Measurements from ENCODE around the gene FTO. TPM values are rescaled to one million over a fixed set of nuclear protein-coding genes. Genes with fewer than 3 reads are reported as not detected.

The FTO gene
- total and polyA plus RNA-seq, 9 donors = 45.0 to 71.1 (median 55.6) TPM

GRCh38 chr16:54063279-54063773 is 359.4 kb downstream of the FTO start:
- DNase-seq = no peak
- no peaks in the 10 kb centered on the region for H3K27me3 ChIP-seq (ENCODE audit: control insufficient read depth, insufficient read depth, low read length)
- H3K27ac ChIP-seq (ENCODE audit: low read length) = no peak overlapping the region
- 58% methylated on average over 5 of the region's 10 CpGs for WGBS (ENCODE audit: insufficient coverage)
- H3K36me3 ChIP-seq (ENCODE audit: control insufficient read depth, insufficient read depth, low read length) = no peaks in the 10 kb centered on the region
- H3K9me3 ChIP-seq (replicated peaks; ENCODE audit: control insufficient read depth, low read depth, low read length) = no peaks in the 10 kb centered on the region
- no peak overlapping the region for H3K4me3 ChIP-seq (ENCODE audit: low read length)
- H3K4me1 ChIP-seq (ENCODE audit: control insufficient read depth, insufficient read depth, low read length) = peaks cover 6% of the 10 kb centered on the region

DNA sequence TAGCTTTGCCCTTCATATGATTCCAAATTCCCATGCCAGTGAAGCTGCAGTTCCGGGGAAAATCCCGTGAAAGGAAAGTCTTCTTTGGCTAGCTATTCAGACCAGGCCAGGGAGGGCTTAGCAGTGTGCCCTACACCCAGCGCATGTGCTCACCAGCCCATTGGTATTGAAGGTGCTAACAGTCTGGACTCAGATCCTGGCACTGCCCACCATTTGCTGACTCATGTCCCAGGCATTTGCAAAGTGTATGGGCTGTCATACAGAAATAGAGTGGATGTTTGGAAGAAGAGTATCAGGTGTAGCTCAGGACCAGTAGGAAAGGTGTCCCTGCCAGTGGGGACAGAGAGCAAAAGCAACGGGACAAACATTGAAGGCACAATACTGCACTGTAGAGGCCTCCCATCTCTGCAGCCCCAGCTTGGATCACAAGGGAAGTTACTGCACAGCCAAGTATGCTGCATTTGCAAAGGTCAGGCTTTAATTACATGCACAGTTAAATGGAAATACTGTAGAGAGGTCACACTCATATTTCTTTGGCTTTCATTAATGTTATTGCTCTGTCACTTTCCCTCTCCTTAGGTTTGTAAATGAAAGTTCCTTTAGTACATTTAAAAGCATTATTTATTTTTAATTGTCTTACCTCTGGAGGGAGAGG is 362.6 kb downstream of the FTO start:
- DNase-seq = no peak
- no peak overlapping the region for H3K27ac ChIP-seq (ENCODE audit: low read length)
- H3K4me1 ChIP-seq (ENCODE audit: control insufficient read depth, insufficient read depth, low read length) = peaks cover 6% of the 10 kb centered on the region
- no peaks in the 10 kb centered on the region for H3K27me3 ChIP-seq (ENCODE audit: control insufficient read depth, insufficient read depth, low read length)
- 55% methylated on average over 2 of the region's 4 CpGs for WGBS (ENCODE audit: insufficient coverage)
- H3K36me3 ChIP-seq (ENCODE audit: control insufficient read depth, insufficient read depth, low read length) = no peaks in the 10 kb centered on the region
- H3K9me3 ChIP-seq (replicated peaks; ENCODE audit: control insufficient read depth, low read depth, low read length) = no peaks in the 10 kb centered on the region
- no peak overlapping the region for H3K4me3 ChIP-seq (ENCODE audit: low read length)

DNA sequence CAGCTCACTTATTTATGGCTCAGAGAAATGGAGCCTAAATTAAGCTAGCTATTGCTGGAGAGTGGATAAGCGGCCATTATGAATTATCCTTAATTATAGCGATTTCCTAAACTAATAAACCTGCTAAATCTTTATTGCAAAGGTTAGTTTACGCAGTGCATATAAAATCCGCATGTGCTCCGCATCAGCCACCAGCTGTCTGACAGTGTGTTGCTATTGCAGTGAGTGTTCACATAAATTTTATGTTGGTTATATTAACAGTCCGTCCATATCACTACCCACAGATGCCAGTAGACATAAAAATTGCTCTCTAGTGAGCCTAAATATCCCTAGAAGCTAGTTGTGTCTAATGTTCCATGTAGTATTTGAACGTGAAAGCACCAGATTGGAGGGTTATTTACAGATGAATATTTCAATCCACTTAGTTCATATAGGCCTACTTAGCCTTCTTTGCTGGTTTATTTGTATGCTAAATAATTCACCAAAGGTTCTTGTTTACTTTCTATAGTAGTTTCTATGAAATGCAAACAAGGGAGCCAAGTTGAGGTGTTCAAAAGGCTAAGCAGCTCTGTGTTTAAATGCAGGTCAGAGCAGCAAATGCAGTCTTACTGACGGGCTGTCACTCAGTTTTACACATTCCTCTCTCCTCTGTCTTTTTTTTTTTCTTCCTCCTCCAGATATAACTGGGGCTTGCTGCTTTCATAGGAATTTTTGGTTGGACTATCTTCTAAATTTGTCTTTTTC is 363.5 kb downstream of the FTO start:
- Histone ChIP-seq H3K27me3 (ENCODE audit: control insufficient read depth, insufficient read depth, low read length) (no peaks in the 10 kb centered on the region), H3K9me3 (replicated peaks; ENCODE audit: control insufficient read depth, low read depth, low read length) (no peaks in the 10 kb centered on the region), H3K36me3 (ENCODE audit: control insufficient read depth, insufficient read depth, low read length) (no peaks in the 10 kb centered on the region), H3K27ac (ENCODE audit: low read length) (no peak overlapping the region), H3K4me3 (ENCODE audit: low read length) (no peak overlapping the region), H3K4me1 (ENCODE audit: control insufficient read depth, insufficient read depth, low read length) (peaks cover 8% of the 10 kb centered on the region)
- WGBS (ENCODE audit: insufficient coverage) = no CpG with 5 or more reads among the region's 8 CpGs
- DNase-seq = no peak

DNA sequence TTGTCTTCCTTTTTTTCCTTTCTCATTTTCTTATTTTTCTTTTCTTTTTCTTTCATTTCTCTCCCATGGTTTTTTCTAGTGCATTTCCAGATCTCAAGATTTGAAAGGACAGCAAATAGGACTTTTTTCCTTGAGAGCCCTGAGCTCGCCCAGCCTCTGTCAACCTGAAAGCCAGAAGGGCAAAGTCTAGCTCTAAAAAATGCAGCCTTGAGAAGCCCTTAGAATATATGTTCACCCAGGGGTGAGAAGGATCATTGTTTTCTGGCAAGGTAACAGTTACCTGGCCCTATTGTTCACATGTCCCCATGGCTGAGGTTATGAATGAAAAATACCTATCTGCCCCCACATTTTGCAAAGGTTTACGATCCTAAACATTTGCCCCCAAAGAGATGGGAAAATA is 364.3 kb downstream of the FTO start:
- H3K9me3 ChIP-seq (replicated peaks; ENCODE audit: control insufficient read depth, low read depth, low read length) = no peaks in the 10 kb centered on the region
- H3K27ac ChIP-seq (ENCODE audit: low read length) = no peak overlapping the region
- no peak for DNase-seq
- H3K4me3 ChIP-seq (ENCODE audit: low read length) = no peak overlapping the region
- no peaks in the 10 kb centered on the region for H3K36me3 ChIP-seq (ENCODE audit: control insufficient read depth, insufficient read depth, low read length)
- H3K27me3 ChIP-seq (ENCODE audit: control insufficient read depth, insufficient read depth, low read length) = no peaks in the 10 kb centered on the region
- whole genome bisulfite sequencing (ENCODE audit: insufficient coverage) = 100% methylated on average over 1 of the region's 2 CpGs
- peaks cover 10% of the 10 kb centered on the region for H3K4me1 ChIP-seq (ENCODE audit: control insufficient read depth, insufficient read depth, low read length)

- Histone ChIP-seq H3K27me3 (ENCODE audit: control insufficient read depth, insufficient read depth, low read length) (no peaks in the 10 kb centered on the region), H3K27ac (ENCODE audit: low read length) (no peak overlapping the region), H3K36me3 (ENCODE audit: control insufficient read depth, insufficient read depth, low read length) (no peaks in the 10 kb centered on the region), H3K4me1 (ENCODE audit: control insufficient read depth, insufficient read depth, low read length) (peaks cover 10% of the 10 kb centered on the region), H3K4me3 (ENCODE audit: low read length) (no peak overlapping the region), H3K9me3 (replicated peaks; ENCODE audit: control insufficient read depth, low read depth, low read length) (no peaks in the 10 kb centered on the region)
- no peak for DNase-seq
- 90% methylated on average over 2 of the region's 3 CpGs for WGBS (ENCODE audit: insufficient coverage)
Observed at GRCh38 chr16:54069601-54070239, 365.8 kb downstream of the FTO start.

DNA sequence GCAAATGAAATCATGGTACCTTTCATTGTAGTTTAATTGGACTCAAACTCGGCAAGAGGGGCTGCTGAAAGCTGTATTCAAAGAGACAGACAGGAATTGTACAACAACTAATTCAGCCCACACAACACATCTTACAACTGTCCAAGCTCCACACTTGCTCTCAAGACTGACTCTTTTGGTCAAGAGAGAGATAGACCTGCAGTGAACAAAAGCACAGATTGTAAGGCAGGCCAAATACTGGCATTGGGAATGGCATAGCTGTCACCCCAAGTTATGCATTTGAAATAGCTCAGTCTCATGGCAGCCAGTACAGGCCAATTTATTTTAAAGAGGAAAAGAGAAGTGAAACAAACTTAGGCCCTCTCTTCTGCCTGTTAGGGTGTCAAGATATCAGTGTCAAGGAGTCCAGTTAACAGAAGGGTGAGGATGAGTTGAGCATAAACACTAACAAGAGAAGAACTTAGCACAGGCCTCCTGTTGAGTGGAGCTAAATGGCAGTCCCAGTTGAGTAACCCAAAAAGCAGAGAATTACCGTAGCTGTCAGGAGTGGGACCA is 366.9 kb downstream of the FTO start:
- Histone ChIP-seq H3K36me3 (ENCODE audit: control insufficient read depth, insufficient read depth, low read length) (no peaks in the 10 kb centered on the region), H3K4me1 (ENCODE audit: control insufficient read depth, insufficient read depth, low read length) (peaks cover 10% of the 10 kb centered on the region), H3K27me3 (ENCODE audit: control insufficient read depth, insufficient read depth, low read length) (no peaks in the 10 kb centered on the region), H3K9me3 (replicated peaks; ENCODE audit: control insufficient read depth, low read depth, low read length) (no peaks in the 10 kb centered on the region), H3K27ac (ENCODE audit: low read length) (no peak overlapping the region), H3K4me3 (ENCODE audit: low read length) (no peak overlapping the region)
- 86% methylated on average over 2 of the region's 2 CpGs for WGBS (ENCODE audit: insufficient coverage)
- no peak for DNase-seq

DNA sequence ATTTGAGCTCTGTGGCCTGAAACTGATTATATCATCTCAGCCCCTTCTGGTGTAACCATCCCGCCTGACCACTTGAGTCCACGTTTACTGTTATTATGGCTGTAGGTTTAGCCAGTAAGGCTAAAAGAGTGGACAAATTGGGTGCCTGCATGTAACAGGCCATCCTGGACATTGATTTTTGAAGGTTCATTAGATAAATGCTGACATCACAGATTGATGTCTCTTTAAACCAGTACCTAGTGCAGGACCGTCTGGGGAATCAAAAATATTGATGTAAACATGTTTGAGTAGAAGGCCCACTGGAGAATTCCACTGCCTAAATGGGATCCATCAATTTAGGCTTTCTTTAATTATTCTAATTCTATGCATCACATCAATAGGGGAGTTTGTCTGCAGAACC is 367.6 kb downstream of the FTO start:
- Histone ChIP-seq H3K27ac (ENCODE audit: low read length) (no peak overlapping the region), H3K4me1 (ENCODE audit: control insufficient read depth, insufficient read depth, low read length) (peaks cover 7% of the 10 kb centered on the region), H3K9me3 (replicated peaks; ENCODE audit: control insufficient read depth, low read depth, low read length) (no peaks in the 10 kb centered on the region), H3K4me3 (ENCODE audit: low read length) (no peak overlapping the region), H3K27me3 (ENCODE audit: control insufficient read depth, insufficient read depth, low read length) (no peaks in the 10 kb centered on the region), H3K36me3 (ENCODE audit: control insufficient read depth, insufficient read depth, low read length) (no peaks in the 10 kb centered on the region)
- WGBS (ENCODE audit: insufficient coverage) = 60% methylated on average over 2 of the region's 3 CpGs
- no peak for DNase-seq

DNA sequence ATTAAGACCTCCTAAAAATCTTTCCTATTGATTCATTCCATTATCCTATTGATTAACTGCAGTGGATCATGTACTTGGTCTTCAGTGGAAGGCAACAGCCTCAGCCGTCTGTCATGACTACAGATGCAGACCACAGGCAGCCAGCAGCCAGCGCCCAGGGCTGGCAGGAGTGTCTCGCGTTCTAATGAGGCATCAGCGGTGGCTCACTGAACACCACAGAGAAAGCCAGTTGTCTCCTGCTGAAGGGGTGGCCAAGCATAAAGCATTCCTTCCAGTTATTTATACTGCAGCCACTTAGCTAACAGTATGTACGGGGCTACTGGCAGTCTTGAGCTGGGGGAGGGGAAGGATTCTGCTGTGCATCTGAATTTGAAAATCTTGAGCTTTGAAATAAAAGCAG is 368.3 kb downstream of the FTO start:
- Histone ChIP-seq H3K27me3 (ENCODE audit: control insufficient read depth, insufficient read depth, low read length) (no peaks in the 10 kb centered on the region), H3K27ac (ENCODE audit: low read length) (no peak overlapping the region), H3K36me3 (ENCODE audit: control insufficient read depth, insufficient read depth, low read length) (no peaks in the 10 kb centered on the region), H3K9me3 (replicated peaks; ENCODE audit: control insufficient read depth, low read depth, low read length) (no peaks in the 10 kb centered on the region), H3K4me3 (ENCODE audit: low read length) (no peak overlapping the region), H3K4me1 (ENCODE audit: control insufficient read depth, insufficient read depth, low read length) (peaks cover 5% of the 10 kb centered on the region)
- no peak for DNase-seq
- 85% methylated on average over 2 of the region's 6 CpGs for whole genome bisulfite sequencing (ENCODE audit: insufficient coverage)

- no peak for DNase-seq
- Histone ChIP-seq H3K4me1 (ENCODE audit: control insufficient read depth, insufficient read depth, low read length) (peaks cover 5% of the 10 kb centered on the region), H3K9me3 (replicated peaks; ENCODE audit: control insufficient read depth, low read depth, low read length) (no peaks in the 10 kb centered on the region), H3K4me3 (ENCODE audit: low read length) (no peak overlapping the region), H3K36me3 (ENCODE audit: control insufficient read depth, insufficient read depth, low read length) (no peaks in the 10 kb centered on the region), H3K27ac (ENCODE audit: low read length) (no peak overlapping the region), H3K27me3 (ENCODE audit: control insufficient read depth, insufficient read depth, low read length) (no peaks in the 10 kb centered on the region)
- WGBS (ENCODE audit: insufficient coverage) = no CpG with 5 or more reads among the region's 3 CpGs
Observed at GRCh38 chr16:54073356-54073755, 369.4 kb downstream of the FTO start.

DNA sequence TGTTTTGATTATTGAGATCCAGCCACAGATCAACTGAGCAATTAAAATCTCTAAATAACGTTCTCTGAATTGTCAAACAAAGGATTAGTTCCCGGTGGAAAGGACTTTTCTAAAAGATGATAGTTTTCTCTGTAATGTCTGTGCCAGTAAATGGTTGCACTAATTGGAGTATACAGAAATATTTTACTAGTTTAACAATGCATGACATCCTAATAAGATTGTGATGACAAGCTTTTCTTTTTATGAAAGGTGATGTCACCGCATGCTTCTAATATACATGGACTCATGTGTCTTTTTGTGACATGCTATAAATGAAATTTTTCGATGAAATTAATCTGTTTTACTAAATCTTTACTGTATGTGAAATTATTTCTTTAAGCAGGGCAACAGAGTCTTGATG is 371.5 kb downstream of the FTO start:
- no peak overlapping the region for H3K27ac ChIP-seq (ENCODE audit: low read length)
- H3K36me3 ChIP-seq (ENCODE audit: control insufficient read depth, insufficient read depth, low read length) = no peaks in the 10 kb centered on the region
- no CpG with 5 or more reads among the region's 4 CpGs for WGBS (ENCODE audit: insufficient coverage)
- DNase-seq = no peak
- no peaks in the 10 kb centered on the region for H3K27me3 ChIP-seq (ENCODE audit: control insufficient read depth, insufficient read depth, low read length)
- peaks cover 5% of the 10 kb centered on the region for H3K4me1 ChIP-seq (ENCODE audit: control insufficient read depth, insufficient read depth, low read length)
- H3K4me3 ChIP-seq (ENCODE audit: low read length) = no peak overlapping the region
- H3K9me3 ChIP-seq (replicated peaks; ENCODE audit: control insufficient read depth, low read depth, low read length) = no peaks in the 10 kb centered on the region

Measured in muscle of leg (tissue), 11 donors.